Calu3 (cell line): Measurements from ENCODE around the gene NECTIN2. TPM values are rescaled to one million over a fixed set of nuclear protein-coding genes. Genes with fewer than 3 reads are reported as not detected.
A peak's percentile ranks its signal among the peaks of the same experiment; 100 is the strongest.

ENCODE experiments used
- BruUV-seq: library from RNA; stranded (reverse); fragments of 400-500 nt; replicated peaks from 2 replicates; lab custom pipeline; 2021; lab: Mats Ljungman, UMichigan
- CTCF ChIA-PET: fragments of 300-600 bp; sonication (Branson Sonifier 250); formaldehyde crosslinking; loops from one replicate; lab custom pipeline; 2022; ENCODE audit warnings: antibody characterized with exemption; lab: Charles Lee
- DNase-seq: peaks from one replicate; pipeline ENCODE4 v3.0.0; 2022
- H3K27ac Mint-ChIP-seq: one replicate; pipeline ENCODE4 v1.8.0; 2022; ENCODE audit warnings: mixed read lengths; ENCODE audit not compliant: unreplicated experiment
- H3K27me3 Mint-ChIP-seq: one replicate; pipeline ENCODE4 v1.8.0; 2022; ENCODE audit warnings: mixed read lengths; ENCODE audit not compliant: unreplicated experiment
- H3K36me3 Mint-ChIP-seq: one replicate; pipeline ENCODE4 v1.8.0; 2022; ENCODE audit warnings: mild to moderate bottlenecking, moderate library complexity, mixed read lengths; ENCODE audit not compliant: insufficient read depth, unreplicated experiment
- H3K4me1 Mint-ChIP-seq: one replicate; pipeline ENCODE4 v1.8.0; 2022; ENCODE audit warnings: mild to moderate bottlenecking, low read depth, mixed read lengths; ENCODE audit not compliant: unreplicated experiment
- H3K4me3 Mint-ChIP-seq: one replicate; pipeline ENCODE4 v1.8.0; 2022; ENCODE audit warnings: mild to moderate bottlenecking, low read depth, moderate library complexity, mixed read lengths; ENCODE audit not compliant: unreplicated experiment
- H3K9me3 Mint-ChIP-seq: one replicate; pipeline ENCODE4 v1.8.0; 2022; ENCODE audit warnings: low read depth, mixed read lengths; ENCODE audit not compliant: unreplicated experiment
- intact Hi-C: fragments of 100-400 bp; cut with micrococcal nuclease; formaldehyde crosslinking; loops from one replicate; pipeline ENCODE4 v1.10.0; 2022; ENCODE audit not compliant: unreplicated experiment
- total RNA-seq: library from RNA; stranded (reverse); gene quantifications from 2 replicates; pipeline ENCODE4 v1.2.3, GENCODE V29; 2022
- TF ChIP-seq, protein P1 (sequence below): fragments of 200-600 bp; IDR thresholded peaks from one replicate; pipeline ENCODE4 v1.8.0; 2022; ENCODE audit warnings: antibody characterized with exemption; ENCODE audit not compliant: unreplicated experiment

Gene NECTIN2
- total RNA-seq, 1 experiment from 2014 or later, result 137 TPM

DNA sequence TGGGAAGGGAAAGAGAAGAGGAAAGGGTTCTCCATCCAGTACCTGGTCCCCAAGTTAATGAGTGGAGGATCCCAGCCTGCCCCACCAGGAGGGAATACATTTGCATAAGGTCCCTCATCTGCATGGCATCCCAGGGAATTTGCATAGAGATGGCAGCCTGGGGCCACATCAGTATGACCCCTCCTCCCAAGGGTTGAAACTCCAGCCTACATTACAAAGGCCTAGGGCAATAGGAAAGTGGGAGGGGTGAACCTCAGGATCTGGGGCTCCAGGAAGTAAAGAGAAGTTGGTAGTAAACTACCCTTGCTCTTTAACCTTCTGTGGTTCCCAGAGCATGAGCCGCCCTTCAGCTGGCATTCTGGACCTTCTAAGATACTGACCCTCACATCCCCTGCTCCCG lies 6.8 kb upstream of the NECTIN2 start:
- peaks cover 2% of the 10 kb centered on the region for H3K36me3 Mint-ChIP-seq
- intact Hi-C loops, result no loop called here
- BruUV-seq, result no TSS peak

DNA sequence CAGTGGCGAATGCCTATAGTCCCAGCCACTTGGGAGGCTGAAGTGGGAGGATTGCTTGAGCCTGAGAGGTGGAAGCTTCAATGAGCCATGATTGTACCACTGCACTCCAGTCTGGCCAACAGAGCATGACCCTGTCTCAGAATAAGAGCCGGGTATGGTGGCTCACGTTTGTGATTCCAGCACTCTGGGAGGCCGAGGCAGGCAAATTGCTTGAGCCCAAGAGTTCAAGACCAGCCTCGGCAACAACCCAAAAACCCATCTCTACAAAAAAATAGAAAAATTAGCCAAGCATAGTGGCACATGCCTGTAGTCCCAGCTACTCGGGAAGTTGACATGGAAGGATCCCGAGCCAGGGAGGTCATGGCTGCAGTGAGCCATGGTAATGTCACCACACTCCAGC lies 5.3 kb upstream of the NECTIN2 start:
- H3K4me3 Mint-ChIP-seq, result no peak overlapping the region
- TF ChIP-seq, protein P1, sequence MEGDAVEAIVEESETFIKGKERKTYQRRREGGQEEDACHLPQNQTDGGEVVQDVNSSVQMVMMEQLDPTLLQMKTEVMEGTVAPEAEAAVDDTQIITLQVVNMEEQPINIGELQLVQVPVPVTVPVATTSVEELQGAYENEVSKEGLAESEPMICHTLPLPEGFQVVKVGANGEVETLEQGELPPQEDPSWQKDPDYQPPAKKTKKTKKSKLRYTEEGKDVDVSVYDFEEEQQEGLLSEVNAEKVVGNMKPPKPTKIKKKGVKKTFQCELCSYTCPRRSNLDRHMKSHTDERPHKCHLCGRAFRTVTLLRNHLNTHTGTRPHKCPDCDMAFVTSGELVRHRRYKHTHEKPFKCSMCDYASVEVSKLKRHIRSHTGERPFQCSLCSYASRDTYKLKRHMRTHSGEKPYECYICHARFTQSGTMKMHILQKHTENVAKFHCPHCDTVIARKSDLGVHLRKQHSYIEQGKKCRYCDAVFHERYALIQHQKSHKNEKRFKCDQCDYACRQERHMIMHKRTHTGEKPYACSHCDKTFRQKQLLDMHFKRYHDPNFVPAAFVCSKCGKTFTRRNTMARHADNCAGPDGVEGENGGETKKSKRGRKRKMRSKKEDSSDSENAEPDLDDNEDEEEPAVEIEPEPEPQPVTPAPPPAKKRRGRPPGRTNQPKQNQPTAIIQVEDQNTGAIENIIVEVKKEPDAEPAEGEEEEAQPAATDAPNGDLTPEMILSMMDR, result no peak
- CTCF ChIA-PET, result interaction anchor here (0.7 to 1.1 kb wide), 2 partner anchors 23 to 76 kb away, joined by 3 read pairs; no protein-coding TSS in a partner anchor
- H3K9me3 Mint-ChIP-seq, result no peaks in the 10 kb centered on the region
- H3K4me1 Mint-ChIP-seq, result peaks cover 12% of the 10 kb centered on the region
- intact Hi-C loops, result loop anchor here (10.0 kb wide), 1 partner anchor 116 kb away; no protein-coding TSS in a partner anchor
- peaks cover 5% of the 10 kb centered on the region for H3K27me3 Mint-ChIP-seq
- no TSS peak for BruUV-seq
- H3K36me3 Mint-ChIP-seq, result peaks cover 17% of the 10 kb centered on the region
- no peak overlapping the region for H3K27ac Mint-ChIP-seq
- no peak for DNase-seq

More for the DNA sequence above, 6.8 kb upstream of the NECTIN2 start:
- CTCF ChIA-PET, result interaction anchor here (0.6 kb wide), 1 partner anchor 1984 kb away, joined by 4 read pairs; no protein-coding TSS in a partner anchor
- Mint-ChIP-seq H3K27ac (no peak overlapping the region), H3K4me1 (no peaks in the 10 kb centered on the region), H3K9me3 (no peaks in the 10 kb centered on the region), H3K27me3 (peaks cover 20% of the 10 kb centered on the region), H3K4me3 (no peak overlapping the region)
- DNase-seq, result no peak
- TF ChIP-seq, protein P1, result no peak

DNA sequence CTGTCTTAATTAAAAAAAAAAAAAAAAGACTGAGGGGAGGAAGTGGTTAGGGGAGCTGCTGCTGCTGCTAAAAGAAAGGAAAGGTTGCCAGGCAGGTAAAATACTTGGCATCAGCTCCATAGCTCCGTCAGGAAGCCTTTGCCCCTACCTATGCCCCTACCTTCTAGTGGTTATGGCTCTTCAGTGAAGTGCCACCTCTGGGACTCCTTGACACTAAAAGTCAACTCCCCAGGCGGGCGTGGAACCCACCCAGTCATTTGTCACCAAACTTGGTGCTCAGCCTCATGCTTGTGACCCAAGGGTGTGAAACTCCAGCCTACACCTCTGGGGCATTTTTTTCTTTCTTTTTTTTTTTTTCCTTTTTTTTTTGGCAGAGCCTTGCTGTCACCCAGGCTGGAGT lies 4.9 kb upstream of the NECTIN2 start:
- Mint-ChIP-seq H3K4me1 (peaks cover 12% of the 10 kb centered on the region), H3K36me3 (peaks cover 21% of the 10 kb centered on the region), H3K9me3 (no peaks in the 10 kb centered on the region), H3K4me3 (no peak overlapping the region), H3K27me3 (peaks cover under 1% of the 10 kb centered on the region), H3K27ac (no peak overlapping the region)
- DNase-seq, result no peak
- intact Hi-C loops, result loop anchor here (10.0 kb wide), 1 partner anchor 116 kb away; no protein-coding TSS in a partner anchor
- TF ChIP-seq, protein P1, result no peak
- no TSS peak for BruUV-seq
- CTCF ChIA-PET, result interaction anchor here (0.5 to 0.7 kb wide), 3 partner anchors 23 to 1137 kb away, joined by 3 to 7 read pairs (median 4); no protein-coding TSS in a partner anchor

DNA sequence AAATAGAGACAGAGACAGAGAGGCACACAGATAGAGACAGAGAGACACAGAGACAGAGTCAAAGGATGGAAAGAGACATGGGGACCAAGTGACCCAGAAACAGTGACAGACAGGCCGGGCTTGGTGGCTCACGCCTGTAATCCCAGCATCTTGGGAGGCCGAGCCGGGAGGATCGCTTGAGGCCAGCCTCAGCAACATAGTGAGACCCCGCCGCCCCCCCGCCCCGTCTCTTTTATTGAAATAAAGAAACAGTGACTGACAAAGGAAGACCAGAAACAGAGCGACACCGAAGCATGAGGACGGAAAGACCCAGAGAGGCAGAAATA lies 848 bp upstream of the NECTIN2 start:
- Mint-ChIP-seq H3K27ac (peak overlapping the region; percentile 73), H3K4me1 (peaks cover 32% of the 10 kb centered on the region), H3K27me3 (no peaks in the 10 kb centered on the region), H3K4me3 (peak overlapping the region; percentile 66), H3K9me3 (no peaks in the 10 kb centered on the region), H3K36me3 (peaks cover 52% of the 10 kb centered on the region)
- CTCF ChIA-PET, result interaction anchor here (0.5 to 1.4 kb wide), 14 partner anchors 28 to 1420 kb away, joined by 3 to 23 read pairs (median 4); partner anchors contain the start of gene BCAM
- intact Hi-C loops, result loop anchor here (1.0 to 10.0 kb wide), 4 partner anchors 45 to 156 kb away; partner anchors contain the start of gene CBLC
- DNase-seq, result no peak
- TF ChIP-seq, protein P1, result no peak
- no TSS peak for BruUV-seq
